HAP-1 (cell line): Measurements from ENCODE around the gene MGAM2.

ENCODE experiments used
- DNase-seq, 2 experiments: peaks; one replicate each; pipeline ENCODE4 v3.0.0-alpha.2; 2016 to 2020; ENCODE audit warnings: low spot score in 2 of 2
- H3K27me3 ChIP-seq: fragments of 250-450 bp; sonication (Bioruptor Pico); 2 replicates; pipeline ENCODE4 v1.5.1; 2020; ENCODE audit warnings: low read depth, mild to moderate bottlenecking, moderate library complexity
- H3K36me3 ChIP-seq: fragments of 250-450 bp; sonication (Bioruptor Pico); replicated peaks from 2 replicates; pipeline ENCODE4 v1.5.1; 2020; ENCODE audit warnings: mild to moderate bottlenecking
- H3K4me1 ChIP-seq: fragments of 250-450 bp; sonication (Bioruptor Pico); 2 replicates; pipeline ENCODE4 v1.5.1; 2020; ENCODE audit warnings: mild to moderate bottlenecking
- H3K4me3 ChIP-seq: fragments of 250-450 bp; sonication (Bioruptor Pico); 2 replicates; pipeline ENCODE4 v1.5.1; 2020; ENCODE audit warnings: mild to moderate bottlenecking, moderate library complexity
- H3K9me3 ChIP-seq: fragments of 250-450 bp; sonication (Bioruptor Pico); 2 replicates; pipeline ENCODE4 v1.5.1; 2020; ENCODE audit warnings: mild to moderate bottlenecking, moderate library complexity
- in situ Hi-C: fragments of 300-500 bp; cut with MboI; formaldehyde crosslinking; loops from 3 replicates; pipeline ENCODE4 v1.14.3; 2020; ENCODE audit warnings: low sequenced_read_pairs, inconsistent platforms, mixed read lengths

Gene MGAM2

DNA sequence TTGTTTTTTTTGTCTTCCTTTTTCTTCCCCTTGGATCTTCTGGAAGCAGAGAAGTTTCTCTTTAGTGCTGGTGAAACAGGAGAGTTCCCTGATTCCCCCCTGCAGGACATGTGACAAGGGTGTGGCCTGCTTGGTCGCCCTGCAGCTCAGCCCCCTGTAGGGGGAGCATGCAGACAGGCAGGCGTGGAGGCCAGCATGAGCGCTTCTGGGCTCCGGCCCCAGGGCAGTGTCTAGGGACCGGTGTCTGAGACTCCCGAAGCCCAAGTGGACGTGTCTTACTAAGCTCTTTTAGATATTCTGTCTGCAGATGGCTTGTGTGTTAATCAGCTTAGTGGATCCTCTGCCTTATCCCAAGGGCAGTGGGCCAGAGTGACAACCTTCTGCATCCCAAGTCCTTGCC, 120.2 kb downstream of the MGAM2 start:
- DNase-seq = peak; percentile 13 to 46
- H3K36me3 ChIP-seq = no peaks in the 10 kb centered on the region
- H3K4me1 ChIP-seq = no peaks in the 10 kb centered on the region
- in situ Hi-C loops = no loop called here
- H3K27me3 ChIP-seq = no peaks in the 10 kb centered on the region
- no peak overlapping the region for H3K4me3 ChIP-seq
- H3K9me3 ChIP-seq = no peaks in the 10 kb centered on the region

DNA sequence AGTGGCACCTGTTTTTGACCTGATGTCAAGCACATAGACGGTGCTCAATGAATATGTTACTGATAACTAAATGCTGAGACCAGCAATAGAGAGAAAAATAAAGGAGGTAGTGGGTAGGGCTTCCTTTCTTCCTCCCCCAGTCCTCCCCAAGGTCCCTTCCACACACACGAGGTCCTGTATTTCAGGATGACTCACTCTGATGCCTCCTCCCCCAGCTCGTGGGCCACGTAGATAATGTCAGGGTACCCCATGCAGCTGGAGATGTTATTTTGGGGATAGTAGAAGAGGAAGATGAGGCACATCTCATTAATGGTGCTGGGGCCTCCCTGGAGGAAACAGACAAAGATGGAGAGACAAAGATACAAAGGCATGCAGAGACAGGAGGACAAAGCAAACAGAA, 129.0 kb downstream of the MGAM2 start:
- Histone ChIP-seq H3K4me3 (no peak overlapping the region), H3K4me1 (no peaks in the 10 kb centered on the region), H3K9me3 (no peaks in the 10 kb centered on the region), H3K27me3 (0 out of 2 replicates have a peak, but pooled peaks cover 2% of the 10 kb centered on the region), H3K36me3 (no peaks in the 10 kb centered on the region)
- in situ Hi-C loops = no loop called here
- no peak for DNase-seq

DNA sequence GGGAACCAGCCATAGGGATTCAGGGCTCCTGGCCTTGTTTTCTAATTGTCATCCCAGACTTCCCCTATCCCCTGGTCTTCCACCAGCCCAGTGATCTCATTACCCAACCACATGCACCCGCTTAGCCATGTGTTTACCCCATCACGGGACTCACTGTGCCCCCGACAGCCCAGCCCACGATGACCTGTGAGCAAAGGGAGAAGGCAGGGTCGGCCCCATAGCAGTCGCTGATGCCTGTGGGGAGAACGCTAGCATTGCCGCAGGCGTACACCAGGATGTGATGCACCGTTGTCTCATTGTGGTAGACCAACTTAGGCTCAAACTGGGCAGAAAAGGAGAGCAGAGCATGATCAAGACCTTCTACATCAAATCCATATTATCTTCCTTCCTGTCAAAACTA, 132.3 kb downstream of the MGAM2 start:
- Histone ChIP-seq H3K4me1 (no peaks in the 10 kb centered on the region), H3K27me3 (no peaks in the 10 kb centered on the region), H3K36me3 (no peaks in the 10 kb centered on the region), H3K9me3 (no peaks in the 10 kb centered on the region), H3K4me3 (no peak overlapping the region)
- DNase-seq = no peak
- in situ Hi-C loops = no loop called here

DNA sequence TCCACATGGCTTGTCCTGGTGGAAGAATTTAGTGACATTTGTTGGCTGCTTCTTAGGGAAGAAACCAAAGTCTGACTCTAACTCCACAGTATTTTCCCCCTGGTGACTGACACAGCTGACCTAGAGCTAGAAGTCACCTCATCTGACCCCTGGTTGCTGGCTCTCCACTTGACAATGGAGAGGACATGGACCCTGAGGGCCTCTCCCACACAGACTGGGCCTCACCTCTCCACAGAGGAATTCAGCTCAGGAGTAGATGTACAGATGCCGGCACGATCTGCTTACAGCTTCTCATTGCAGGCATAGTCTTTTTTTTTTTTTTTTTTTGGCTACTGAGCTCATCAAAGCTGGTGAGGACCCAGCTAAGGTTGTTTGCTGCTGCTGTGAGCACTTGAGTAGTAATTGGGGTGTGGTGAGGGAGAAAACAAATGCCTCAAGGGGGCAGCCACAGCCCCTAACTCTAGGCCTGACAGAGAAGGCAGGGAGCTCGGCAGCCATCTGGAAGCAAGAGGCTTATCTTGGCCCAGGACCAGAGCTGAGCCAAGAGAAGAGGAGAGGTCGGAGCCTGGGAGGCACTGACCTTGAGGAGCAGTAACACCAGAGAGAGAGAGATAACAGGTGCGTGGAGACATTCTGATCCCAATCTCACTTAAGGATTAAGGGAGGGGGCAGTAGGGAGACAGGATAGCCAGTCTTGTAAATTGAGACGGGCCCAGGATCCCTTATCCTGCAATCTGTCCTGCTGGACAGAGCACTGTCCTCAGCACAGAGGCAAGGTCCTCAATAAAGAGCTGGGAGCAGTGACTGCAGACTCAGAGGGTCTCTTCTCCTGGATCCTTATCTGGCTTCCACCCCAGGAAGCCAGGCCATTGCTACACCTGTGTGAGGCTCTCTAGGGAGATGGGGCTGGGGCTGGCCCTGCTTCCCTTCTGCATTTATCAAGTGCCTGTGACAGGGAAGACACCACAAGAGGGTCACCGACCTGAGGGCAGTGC, 136.9 kb downstream of the MGAM2 start:
- Histone ChIP-seq H3K9me3 (no peaks in the 10 kb centered on the region), H3K27me3 (no peaks in the 10 kb centered on the region), H3K4me1 (no peaks in the 10 kb centered on the region), H3K4me3 (no peak overlapping the region), H3K36me3 (no peaks in the 10 kb centered on the region)
- in situ Hi-C loops = no loop called here
- DNase-seq = no peak

DNA sequence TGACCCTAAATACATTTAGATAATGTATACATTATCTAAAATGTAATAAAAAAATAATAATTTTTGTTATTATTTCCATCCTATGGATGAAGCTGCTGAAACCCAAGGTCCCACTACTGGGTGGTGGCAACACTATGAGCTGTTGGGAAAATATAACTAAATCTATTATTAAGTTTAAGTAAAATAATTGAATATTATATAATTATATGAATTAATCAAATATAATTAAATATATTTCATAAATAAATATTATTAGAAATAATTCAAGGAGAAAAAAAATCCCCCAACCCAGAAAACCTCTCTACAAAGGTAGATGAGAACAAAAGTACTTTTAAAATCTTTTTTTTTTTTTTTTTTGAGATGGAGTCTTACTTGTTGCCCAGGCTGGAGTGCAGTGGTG, 138.4 kb downstream of the MGAM2 start:
- Histone ChIP-seq H3K36me3 (no peaks in the 10 kb centered on the region), H3K4me3 (no peak overlapping the region), H3K9me3 (no peaks in the 10 kb centered on the region), H3K27me3 (no peaks in the 10 kb centered on the region), H3K4me1 (no peaks in the 10 kb centered on the region)
- DNase-seq = no peak
- in situ Hi-C loops = no loop called here

DNA sequence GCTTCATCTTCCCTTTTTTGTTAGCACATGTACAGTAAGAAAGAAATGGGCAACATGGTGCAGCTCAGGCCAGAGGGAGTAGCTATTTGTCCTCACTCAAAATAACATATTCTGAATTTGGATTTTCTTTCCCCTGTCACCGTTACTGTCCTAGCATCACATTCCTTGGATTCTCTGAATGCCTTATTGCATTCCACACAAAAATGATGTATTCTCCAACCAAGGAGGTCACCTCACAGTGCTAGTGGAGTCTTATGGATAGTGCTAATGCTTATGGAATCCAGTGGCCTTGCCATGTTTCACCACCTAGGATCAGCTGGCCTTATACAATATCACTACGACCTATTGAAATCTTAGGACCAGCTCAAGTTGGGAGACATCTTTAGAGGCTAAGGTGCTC, 139.2 kb downstream of the MGAM2 start:
- Histone ChIP-seq H3K4me3 (no peak overlapping the region), H3K36me3 (no peaks in the 10 kb centered on the region), H3K27me3 (no peaks in the 10 kb centered on the region), H3K9me3 (no peaks in the 10 kb centered on the region), H3K4me1 (no peaks in the 10 kb centered on the region)
- no peak for DNase-seq
- in situ Hi-C loops = no loop called here

DNA sequence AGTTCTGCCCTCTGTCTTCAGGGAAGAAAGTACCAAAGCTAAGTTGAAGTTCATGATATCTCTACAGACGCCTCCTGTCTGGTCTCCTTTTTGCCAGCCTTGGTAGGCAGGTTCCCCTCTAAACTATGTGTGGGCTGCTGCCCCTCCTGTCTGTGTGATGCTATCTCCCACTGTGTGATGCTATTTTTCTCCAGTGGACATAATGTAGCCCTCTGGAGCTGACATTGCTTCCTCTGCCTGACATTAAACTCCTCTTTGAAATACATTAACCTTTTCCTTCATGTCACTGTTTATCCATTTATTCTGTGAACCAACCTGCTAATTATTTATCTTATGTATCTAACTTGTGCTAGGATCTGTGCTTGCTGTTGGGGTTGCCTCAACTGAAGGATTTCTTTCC, 146.4 kb downstream of the MGAM2 start, which contains the start of gene PRSS58:
TSS of gene PRSS58 (minus strand) at position 101 of the 400 bp plus-strand sequence. CDS start 351 bp downstream, outside the sequence.
- Histone ChIP-seq H3K4me3 (no peak within 1 kb of the TSS), H3K9me3 (no peaks in the 10 kb centered on the region), H3K4me1 (no peaks in the 10 kb centered on the region), H3K36me3 (no peaks in the 10 kb centered on the region), H3K27me3 (no peaks in the 10 kb centered on the region)
- in situ Hi-C loops = no loop called here
- no peak for DNase-seq

DNA sequence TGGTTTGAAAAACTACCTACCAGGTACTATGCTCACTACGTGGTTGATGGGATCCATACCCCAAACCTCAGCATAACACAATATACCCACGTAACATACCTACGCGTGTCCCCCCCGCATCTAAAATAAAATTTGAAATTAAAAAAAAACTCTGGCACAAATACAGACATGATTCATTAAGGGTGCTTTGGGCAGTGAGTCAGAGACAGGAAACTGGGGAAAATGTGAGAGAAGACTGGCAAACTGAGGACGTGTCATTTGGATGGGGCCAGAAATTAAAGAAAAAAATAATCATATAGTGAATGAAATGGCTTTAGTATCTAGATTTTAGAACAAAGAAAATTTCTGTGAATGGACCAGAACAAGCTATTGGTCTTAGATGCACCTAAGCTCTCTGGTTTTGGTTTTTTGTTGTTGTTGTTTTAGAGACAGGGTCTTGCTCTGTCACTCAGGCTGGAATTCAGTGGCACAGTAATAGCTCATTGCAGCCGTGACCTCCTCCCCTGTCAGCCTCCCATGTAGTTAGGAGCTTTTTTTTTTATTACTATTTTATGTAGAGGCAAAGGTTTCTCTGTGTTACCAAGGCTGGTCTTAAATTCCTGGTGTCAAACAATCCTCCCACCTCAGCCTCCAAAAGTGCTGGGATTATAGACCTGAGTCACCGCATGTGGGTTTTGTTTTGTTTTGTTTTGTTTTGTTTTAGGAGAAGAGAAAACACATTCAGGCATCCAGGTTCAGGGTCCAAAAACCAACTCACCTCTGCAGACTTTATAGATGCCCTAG, 152.3 kb downstream of the MGAM2 start:
- Histone ChIP-seq H3K36me3 (no peaks in the 10 kb centered on the region), H3K27me3 (no peaks in the 10 kb centered on the region), H3K4me3 (no peak overlapping the region), H3K4me1 (no peaks in the 10 kb centered on the region), H3K9me3 (no peaks in the 10 kb centered on the region)
- in situ Hi-C loops = no loop called here
- DNase-seq = no peak
